OCI-M2 (cell line): Measurements from ENCODE around the gene LDB3.

Source experiments
- DNase-seq: peaks from one replicate; lab custom pipeline; 2025; ENCODE audit not compliant: unreplicated experiment; lab: John Stamatoyannopoulos, UW

LDB3 gene

DNA sequence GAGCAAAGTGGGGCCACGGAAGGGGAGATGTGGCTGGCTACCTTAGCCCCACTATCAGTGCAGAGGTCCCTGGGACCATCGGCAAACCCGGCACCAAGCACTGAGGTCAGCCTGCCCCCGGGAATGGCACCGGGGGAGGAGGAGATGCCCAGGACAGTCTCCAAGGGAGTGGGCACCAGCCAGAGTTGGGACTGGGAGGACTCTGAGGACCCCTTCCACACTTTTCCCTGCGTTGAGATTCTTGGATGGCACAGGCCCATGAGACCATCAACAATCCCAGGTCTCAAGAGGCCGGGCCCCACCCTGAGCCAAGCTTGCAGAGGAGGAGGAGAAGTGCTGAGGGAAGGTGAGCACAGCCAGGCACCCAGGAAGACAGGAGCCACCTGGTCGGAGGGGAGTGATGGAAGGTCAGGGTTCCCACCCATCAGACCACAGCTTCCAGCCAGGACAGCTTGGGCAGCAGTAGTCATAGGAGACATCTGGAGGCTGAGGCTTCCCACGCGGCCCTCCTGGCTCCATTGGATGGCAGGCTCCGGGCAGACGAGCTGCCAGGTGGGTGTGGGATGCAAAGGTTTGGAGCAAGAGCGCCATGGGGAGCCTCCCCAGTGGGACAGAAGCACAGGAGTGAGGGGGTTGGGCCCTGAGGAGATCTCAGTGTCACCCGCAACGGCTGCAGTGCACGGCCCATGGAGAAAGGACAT, 16.5 kb upstream of the LDB3 start:
- DNase-seq = no peak

DNA sequence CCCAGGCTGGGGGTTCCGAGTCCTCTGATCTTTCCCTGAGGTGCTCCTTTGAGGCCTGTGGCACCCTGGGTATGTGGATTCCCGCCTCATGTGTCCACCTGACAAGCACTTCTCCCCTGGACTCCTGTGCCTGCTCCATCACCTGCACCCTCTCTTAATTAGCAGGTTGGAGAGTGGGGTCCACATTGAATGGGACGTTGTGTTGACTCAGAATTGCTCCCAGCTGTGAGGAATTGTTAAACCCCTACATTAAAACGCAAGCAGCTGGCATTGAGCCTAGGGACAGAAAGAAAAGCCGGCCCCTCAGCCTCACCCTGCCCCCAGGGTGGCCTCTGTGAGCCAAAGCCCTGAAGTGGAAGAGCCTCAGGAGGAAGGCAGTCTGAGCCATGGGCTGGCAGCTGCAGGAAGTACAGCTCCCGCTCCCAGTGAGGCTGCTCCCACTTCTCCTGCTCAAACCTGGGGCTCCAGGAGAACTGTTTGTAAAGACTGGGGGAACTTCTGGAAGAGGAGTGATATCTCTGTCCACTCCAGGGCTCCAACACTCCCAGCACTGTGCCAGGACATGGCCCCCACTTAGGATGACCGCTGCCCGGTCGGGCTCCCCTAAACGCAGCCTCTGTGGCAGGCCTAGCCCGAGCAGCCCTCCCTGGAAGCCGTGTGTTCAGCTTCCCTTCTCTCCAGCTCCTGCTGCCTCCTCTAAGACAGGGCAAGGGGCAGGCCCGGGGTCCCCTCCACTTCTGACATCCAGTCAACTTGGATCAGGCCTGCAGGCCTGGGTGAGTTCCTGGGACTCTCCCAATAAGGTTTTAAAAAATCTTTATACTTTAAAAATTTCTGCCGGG, 15.7 kb upstream of the LDB3 start:
- no peak for DNase-seq

DNA sequence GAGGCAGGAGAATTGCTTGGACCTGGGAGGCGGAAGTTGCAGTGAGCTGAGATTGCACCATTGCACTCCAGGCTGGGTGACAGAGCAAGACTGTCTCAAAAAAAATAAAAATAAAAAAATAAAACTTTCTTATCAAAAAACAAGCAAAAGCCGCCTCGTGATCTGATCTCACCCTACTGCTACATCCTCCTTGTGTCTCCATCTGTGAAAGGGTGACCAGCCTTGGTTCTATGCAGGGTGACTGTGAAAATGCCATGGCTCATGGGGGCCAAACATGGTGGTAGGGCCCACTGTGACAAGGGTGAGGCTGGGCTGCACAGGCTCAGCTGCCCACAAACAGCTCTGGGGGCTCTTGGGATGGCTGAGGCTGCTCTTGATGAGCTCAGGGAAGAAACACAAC, 14.9 kb upstream of the LDB3 start:
- no peak for DNase-seq

DNA sequence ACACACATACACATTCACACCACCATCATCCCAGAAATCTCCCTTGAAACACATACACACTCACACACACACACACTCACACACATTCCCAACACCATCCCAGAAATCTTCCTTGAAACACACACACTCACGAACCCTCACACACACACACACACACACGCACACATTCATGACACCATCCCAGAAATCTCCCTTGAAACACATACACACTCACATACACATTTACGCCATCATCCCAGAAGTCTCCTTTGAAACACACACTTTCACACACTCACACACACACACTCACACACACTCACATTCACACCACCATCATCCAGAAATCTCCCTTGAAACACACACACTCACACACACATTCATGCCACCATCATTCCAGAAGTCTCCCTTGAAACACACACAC, 14.3 kb upstream of the LDB3 start:
- DNase-seq = no peak

DNA sequence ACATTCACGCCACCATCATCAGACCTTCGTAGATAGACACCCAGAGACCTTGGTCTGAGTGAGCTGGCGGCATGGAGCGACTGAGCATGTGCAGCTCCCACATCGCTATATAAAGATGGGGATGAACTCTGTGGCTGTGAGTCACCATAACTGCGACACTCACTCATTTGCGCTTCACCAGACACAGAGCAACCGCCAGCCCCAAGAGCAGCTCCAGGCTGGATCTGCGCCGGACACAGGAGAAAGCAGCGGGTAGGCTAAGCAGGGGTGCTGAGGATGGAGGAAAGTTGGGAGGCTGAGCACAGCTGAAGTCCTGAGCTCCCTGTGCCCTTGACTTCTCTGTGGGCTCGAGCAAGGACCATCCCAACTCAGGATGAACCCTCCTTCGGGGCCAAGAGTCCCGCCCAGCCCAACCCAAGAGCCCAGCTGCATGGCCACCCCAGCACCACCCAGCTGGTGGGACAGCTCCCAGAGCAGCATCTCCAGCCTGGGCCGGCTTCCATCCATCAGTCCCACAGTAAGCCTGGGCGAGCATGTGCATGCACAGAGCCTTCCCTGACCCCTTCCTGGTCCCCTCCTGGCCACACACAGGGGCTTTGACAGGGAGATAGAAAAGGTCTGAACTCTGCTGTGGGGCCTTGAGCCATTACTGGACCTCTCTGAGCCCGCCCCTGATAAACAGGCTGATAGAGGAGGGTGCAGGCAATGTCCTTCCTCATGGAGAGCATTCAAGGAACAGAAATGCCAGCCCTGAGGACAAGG, 13.7 kb upstream of the LDB3 start, which contains the start of gene OPN4:
TSS of gene OPN4 (plus strand) at position 137 of the 762 bp plus-strand sequence. CDS start at position 374, 237 bp downstream.
- no peak for DNase-seq

DNA sequence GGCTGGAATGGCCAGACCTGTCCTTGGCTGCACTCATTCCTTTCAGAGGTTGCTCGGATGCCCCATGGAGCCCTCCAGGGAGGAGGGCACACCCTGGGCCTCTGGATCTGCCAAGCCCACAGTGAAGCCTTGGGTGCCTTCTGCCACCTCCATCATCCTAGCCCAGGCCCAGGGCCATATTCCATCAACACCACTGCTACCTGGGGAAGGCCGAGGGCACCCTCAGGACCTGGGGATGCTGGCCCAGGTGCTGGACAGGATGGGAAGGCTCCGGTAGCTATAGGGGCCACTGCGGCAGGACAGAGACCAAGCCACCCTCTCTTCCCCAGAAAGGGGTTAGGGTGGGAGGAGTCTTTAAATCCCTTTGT, 13.2 kb upstream of the LDB3 start:
- DNase-seq = no peak

DNA sequence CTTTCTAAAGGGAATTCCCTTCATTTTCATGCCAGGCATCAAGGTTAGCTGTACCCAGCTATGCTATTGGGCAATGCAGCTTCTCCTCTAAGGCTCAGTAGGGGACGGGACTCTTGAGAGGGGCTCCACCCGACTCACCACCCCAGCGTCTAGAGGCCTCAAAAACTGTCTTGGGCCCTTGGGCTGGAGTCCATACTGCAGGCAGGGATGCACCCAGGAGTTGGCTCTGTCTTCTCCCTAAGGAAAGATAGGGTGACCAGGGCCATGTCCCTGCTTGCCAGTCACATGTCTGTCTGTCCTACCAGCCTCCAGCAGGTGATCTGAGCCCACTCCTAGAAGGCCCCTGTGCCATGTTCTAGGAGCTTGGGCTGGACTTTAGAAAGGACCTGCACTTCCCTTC, 12.7 kb upstream of the LDB3 start:
- DNase-seq = no peak

DNA sequence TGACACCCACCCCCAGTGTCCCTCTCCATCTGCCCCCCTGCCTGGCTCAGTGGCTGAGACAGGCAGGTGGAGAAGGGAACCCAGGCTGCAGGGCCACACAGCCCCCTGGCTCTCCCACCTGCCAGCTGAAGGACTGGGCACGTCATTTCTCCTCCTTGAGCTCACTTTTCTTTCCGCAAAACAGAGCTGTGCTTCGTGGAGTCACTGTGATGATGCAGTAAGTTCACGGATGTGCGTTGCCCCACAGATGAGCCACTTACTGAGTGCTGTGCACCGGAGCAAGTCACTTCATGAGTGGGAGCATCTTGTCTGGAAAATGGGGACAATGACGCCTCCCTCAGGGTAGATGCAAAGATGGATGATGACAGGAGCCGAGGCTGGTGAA, 11.3 kb upstream of the LDB3 start:
- DNase-seq = no peak

DNA sequence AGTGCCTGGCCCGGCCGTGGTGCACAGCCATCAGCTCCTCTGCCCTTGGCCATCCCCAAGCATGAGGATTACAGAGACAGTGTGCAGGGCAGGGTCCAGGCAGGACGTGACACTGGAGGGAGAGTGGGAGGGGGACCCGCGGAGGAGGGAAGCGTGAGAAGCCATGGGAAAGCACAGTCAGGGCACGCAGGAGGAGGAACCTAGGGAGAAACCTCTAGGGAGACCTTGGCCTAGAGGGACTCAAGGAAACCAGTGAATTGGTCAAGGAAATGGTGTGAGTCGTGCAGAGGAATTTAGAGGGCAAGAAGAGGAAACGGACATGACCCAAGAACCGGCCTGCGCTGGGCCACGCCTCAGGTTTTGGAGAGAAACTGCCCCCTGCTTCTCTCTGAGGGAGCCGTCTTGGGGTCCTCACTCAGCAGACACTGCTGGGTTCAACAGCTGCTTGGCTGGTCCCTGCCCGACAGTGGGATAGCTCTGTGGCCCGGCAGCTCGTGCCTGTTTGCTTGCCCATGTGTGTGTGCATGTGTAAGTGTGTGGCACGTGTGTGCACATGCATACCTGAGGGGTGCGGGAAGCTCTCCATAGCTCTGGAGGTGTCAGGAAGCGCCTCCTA, 10.8 kb upstream of the LDB3 start:
- no peak for DNase-seq

DNA sequence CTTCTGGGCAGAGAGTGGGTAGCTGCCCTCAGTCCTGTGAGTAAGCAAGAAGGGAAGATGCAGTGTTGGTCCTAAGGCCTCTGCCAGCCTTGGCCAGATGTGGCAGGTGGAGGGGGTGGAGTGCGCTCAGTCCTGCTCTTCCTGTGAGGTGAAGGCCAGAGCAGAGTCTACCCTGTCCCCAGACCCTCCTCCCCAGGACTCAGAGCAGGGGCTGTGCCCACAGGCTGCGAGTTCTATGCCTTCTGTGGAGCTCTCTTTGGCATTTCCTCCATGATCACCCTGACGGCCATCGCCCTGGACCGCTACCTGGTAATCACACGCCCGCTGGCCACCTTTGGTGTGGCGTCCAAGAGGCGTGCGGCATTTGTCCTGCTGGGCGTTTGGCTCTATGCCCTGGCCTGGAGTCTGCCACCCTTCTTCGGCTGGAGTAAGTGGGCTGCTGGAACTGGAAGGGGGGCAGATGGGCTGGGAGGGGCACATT, 10.0 kb upstream of the LDB3 start:
- DNase-seq = no peak

DNA sequence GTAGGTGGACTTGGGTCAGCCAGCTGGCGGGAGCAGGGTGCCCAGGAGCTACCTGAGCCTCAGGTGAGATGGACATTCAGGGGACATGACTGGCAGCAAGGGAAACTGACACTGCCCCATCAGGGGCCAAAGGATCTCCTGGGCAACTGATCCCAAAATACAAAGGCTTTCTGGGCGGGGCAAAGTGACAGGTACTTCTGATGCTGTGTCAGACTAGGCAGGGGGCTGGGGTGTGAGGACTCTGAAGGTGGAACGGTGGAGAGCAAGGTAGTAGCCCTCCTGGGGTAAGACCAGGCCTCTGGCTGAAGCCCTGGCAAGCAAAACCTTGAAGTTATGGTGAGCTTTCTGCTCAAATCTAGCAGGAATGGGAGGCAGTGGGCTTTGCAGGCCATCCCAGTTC, 9.6 kb upstream of the LDB3 start:
- DNase-seq = no peak

DNA sequence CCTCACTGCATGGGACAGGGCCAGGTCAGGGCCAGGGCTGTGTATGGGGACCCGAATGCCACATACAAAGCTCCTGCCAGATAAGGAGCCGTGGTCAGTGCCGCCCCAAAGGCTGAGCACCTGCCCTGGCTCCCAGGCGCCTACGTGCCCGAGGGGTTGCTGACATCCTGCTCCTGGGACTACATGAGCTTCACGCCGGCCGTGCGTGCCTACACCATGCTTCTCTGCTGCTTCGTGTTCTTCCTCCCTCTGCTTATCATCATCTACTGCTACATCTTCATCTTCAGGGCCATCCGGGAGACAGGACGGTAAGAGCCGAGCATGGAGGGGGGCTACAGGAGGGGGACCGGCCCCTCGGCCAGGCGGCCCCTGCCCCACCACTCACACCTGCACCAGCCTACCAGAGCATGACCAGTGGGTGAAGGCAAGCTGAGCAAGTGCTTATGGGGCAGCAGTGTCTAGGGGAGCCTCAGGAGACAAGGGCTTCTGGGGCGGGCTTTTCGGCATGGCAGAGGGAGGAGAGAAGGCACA, 9.1 kb upstream of the LDB3 start:
- DNase-seq = no peak

DNA sequence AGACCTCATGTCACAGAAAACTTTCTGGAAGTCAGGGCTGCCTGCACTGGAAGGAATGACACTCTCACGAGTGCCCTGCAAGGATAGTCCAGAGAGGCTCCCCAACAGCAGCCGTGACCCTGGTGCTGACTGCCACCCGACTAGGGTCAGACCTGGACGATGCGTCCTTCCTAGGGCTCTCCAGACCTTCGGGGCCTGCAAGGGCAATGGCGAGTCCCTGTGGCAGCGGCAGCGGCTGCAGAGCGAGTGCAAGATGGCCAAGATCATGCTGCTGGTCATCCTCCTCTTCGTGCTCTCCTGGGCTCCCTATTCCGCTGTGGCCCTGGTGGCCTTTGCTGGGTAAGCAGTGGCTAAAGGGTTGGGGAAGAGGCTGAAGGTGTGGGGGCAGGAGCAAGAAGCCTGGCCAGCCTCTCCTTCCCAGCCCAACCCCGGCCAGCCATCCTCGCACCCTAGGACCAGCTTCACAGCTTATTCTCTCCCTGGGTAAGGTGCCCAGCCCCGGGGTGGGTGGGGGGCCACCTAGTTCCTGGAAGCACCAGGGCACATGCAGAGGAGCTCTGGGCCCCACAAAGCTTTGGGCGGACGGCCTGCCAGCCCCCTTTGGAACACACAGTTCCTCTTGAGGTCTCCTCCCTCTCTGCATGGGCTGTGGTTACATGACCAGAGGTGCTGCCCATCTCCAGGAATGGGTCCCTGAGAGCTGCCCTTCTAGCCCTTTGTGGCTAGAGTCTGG, 8.4 kb upstream of the LDB3 start:
- DNase-seq = no peak

DNA sequence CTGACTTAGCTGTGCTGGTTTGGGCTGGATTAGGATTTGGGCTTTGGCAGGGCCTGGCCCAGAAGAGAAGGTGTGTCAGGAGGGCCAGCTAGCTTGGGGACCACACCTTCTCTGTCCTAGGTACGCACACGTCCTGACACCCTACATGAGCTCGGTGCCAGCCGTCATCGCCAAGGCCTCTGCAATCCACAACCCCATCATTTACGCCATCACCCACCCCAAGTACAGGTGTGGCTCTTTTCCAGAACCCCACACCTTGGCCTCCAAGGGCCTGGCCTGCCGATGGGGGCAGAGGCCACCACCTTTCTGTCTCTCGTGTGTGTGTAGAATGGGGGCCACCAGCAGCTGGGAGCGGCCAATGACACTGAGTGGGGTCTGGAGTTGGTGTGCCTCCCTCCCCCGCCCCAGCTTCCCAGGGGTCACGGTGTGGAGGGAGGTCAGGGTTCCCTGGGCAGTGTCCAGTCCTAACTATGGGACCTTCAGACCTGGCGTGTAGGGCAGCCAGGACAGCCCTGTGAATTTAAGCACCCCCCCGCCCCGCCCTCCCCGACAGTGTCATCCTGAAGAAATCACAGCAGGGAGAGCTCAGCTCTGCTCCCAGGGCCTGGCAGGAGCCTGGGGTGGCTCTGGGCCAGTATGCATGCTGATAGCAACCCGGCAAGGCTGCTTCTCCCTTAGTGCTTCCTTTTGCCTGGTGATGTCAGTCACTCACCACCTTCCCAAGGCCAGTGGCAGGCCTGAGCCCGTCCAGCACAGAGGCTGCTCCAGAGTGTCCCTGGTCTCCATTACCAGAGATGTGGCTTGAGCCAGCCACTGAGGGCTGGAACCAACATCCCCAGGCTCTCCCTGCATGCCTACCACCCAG, 6.9 kb upstream of the LDB3 start:
- DNase-seq = no peak

DNA sequence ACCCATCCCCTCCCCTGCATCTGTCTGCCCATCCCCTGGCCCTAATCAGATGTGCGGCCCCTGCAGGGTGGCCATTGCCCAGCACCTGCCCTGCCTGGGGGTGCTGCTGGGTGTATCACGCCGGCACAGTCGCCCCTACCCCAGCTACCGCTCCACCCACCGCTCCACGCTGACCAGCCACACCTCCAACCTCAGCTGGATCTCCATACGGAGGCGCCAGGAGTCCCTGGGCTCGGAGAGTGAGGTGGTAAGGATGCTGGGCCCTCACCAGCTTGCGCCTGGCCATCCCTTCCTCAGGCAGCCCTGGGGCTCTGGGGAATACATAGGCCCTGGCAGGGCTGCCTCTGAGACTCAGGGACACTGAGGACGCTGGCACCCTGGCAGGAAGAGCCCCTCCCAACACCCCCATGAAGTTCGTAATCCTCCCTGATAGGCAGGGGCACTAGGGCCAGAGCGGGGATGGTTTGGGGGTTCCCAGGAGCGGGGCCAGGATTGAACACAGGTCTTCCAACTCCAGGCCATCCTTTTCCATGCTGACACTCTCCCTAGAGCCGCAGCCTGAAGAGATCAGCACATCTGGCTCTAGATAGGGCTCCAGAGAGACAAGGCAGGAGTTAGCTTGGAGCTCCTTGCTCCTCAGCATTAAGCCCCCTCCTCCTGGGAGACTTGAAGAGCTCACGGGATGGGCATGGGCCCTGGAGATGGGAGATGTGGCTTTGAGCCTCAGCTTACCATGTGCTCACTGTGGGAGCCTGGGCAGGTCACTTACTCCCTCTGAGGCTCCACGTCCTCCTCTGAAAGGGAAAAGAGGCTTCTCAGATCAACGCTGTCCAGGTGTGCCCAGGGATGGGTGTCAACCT, 5.9 kb upstream of the LDB3 start:
- no peak for DNase-seq

DNA sequence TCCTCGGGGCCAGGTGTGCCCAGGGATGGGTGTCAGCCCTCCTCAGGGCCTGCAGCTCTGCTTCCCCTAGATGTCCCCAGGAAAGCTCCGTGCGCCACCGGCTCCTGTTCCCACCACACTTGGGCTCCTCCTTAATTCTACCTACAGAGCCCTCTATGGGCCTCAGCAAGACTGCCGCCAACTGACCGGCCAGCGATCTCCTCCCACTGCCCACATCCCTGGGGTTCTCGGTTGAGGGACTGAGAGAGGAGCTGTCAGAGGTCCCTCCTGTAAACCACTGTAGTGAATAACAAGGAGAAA, 5.3 kb upstream of the LDB3 start:
- DNase-seq = no peak

DNA sequence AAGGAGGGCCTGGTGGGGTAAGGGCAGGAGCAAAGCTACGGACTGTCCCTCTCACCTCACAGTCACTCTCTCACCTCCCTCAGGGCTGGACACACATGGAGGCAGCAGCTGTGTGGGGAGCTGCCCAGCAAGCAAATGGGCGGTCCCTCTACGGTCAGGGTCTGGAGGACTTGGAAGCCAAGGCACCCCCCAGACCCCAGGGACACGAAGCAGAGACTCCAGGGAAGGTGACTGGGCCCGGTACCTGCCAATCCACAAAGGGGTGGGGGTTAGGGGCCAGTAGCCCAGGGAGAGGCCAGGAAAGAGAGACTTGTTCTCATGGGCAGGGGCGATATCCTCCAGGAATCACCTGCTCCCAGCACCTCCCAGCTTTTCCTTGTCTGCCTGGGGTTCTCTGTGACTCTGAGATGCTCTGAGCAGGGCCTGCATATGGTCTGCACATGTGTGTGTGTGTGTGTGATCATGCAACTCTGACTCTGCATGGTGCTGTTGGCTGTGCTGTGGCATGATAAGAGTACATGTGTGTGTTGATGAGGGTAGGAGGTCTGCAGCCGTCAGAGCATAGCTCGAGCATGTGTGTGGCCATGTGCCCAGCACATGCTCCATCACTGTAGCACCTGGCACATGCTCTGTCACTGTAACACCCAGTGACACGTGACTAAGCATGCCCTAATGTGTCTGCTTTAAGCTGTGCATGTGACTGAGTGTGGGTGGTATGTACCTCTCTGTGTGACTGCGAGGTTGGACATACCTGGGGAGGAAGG, 4.6 kb upstream of the LDB3 start:
- DNase-seq = no peak
